ENCODE measurements around the gene CDC7.

DNA sequence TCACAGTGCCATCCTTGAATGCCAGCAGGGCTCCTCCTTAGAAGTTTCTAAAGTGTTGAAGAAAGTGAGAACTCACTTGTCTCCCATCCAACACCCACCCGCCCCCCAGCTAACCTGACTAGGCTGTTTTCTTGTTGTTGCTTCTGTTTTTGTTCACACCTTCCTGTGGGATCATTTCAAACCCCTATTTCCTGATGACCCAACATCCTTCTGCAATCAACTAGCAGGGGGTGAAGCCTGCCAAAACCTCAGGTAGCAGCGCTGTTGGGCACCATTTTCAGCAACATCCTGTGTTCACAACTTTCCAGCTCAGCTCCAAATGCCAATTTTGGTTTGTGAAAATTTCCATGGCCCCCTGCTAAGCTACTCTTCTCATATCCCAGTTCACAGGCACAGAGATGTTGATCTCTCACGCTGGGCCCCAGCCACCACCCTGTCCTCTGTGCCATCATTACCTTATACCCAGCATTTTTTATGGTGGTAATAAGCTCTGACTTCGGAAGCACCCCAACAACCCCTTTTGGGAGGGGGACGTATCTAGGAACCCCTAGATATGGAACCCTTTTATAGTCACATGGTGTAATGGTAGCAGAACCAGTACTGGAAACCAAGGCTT lies 41.4 kb downstream of the CDC7 start:
- TF ChIP-seq, protein P1, sequence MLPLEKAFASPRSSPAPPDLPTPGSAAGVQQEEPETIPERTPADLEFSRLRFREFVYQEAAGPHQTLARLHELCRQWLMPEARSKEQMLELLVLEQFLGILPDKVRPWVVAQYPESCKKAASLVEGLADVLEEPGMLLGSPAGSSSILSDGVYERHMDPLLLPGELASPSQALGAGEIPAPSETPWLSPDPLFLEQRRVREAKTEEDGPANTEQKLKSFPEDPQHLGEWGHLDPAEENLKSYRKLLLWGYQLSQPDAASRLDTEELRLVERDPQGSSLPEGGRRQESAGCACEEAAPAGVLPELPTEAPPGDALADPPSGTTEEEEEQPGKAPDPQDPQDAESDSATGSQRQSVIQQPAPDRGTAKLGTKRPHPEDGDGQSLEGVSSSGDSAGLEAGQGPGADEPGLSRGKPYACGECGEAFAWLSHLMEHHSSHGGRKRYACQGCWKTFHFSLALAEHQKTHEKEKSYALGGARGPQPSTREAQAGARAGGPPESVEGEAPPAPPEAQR (tag by site-specific recombination; IDR thresholded peaks at IDR 0.05) = no peak
- TF ChIP-seq, protein P2, sequence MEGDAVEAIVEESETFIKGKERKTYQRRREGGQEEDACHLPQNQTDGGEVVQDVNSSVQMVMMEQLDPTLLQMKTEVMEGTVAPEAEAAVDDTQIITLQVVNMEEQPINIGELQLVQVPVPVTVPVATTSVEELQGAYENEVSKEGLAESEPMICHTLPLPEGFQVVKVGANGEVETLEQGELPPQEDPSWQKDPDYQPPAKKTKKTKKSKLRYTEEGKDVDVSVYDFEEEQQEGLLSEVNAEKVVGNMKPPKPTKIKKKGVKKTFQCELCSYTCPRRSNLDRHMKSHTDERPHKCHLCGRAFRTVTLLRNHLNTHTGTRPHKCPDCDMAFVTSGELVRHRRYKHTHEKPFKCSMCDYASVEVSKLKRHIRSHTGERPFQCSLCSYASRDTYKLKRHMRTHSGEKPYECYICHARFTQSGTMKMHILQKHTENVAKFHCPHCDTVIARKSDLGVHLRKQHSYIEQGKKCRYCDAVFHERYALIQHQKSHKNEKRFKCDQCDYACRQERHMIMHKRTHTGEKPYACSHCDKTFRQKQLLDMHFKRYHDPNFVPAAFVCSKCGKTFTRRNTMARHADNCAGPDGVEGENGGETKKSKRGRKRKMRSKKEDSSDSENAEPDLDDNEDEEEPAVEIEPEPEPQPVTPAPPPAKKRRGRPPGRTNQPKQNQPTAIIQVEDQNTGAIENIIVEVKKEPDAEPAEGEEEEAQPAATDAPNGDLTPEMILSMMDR (tag by site-specific recombination; IDR thresholded peaks at IDR 0.05) = no peak
- TF ChIP-seq, protein P3, sequence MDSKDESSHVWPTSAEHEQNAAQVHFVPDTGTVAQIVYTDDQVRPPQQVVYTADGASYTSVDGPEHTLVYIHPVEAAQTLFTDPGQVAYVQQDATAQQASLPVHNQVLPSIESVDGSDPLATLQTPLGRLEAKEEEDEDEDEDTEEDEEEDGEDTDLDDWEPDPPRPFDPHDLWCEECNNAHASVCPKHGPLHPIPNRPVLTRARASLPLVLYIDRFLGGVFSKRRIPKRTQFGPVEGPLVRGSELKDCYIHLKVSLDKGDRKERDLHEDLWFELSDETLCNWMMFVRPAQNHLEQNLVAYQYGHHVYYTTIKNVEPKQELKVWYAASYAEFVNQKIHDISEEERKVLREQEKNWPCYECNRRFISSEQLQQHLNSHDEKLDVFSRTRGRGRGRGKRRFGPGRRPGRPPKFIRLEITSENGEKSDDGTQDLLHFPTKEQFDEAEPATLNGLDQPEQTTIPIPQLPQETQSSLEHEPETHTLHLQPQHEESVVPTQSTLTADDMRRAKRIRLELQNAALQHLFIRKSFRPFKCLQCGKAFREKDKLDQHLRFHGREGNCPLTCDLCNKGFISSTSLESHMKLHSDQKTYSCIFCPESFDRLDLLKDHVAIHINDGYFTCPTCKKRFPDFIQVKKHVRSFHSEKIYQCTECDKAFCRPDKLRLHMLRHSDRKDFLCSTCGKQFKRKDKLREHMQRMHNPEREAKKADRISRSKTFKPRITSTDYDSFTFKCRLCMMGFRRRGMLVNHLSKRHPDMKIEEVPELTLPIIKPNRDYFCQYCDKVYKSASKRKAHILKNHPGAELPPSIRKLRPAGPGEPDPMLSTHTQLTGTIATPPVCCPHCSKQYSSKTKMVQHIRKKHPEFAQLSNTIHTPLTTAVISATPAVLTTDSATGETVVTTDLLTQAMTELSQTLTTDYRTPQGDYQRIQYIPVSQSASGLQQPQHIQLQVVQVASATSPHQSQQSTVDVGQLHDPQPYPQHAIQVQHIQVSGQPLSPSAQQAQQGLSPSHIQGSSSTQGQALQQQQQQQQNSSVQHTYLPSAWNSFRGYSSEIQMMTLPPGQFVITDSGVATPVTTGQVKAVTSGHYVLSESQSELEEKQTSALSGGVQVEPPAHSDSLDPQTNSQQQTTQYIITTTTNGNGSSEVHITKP (tag by site-specific recombination; IDR thresholded peaks at IDR 0.05) = no peak
- TF ChIP-seq, protein P4, sequence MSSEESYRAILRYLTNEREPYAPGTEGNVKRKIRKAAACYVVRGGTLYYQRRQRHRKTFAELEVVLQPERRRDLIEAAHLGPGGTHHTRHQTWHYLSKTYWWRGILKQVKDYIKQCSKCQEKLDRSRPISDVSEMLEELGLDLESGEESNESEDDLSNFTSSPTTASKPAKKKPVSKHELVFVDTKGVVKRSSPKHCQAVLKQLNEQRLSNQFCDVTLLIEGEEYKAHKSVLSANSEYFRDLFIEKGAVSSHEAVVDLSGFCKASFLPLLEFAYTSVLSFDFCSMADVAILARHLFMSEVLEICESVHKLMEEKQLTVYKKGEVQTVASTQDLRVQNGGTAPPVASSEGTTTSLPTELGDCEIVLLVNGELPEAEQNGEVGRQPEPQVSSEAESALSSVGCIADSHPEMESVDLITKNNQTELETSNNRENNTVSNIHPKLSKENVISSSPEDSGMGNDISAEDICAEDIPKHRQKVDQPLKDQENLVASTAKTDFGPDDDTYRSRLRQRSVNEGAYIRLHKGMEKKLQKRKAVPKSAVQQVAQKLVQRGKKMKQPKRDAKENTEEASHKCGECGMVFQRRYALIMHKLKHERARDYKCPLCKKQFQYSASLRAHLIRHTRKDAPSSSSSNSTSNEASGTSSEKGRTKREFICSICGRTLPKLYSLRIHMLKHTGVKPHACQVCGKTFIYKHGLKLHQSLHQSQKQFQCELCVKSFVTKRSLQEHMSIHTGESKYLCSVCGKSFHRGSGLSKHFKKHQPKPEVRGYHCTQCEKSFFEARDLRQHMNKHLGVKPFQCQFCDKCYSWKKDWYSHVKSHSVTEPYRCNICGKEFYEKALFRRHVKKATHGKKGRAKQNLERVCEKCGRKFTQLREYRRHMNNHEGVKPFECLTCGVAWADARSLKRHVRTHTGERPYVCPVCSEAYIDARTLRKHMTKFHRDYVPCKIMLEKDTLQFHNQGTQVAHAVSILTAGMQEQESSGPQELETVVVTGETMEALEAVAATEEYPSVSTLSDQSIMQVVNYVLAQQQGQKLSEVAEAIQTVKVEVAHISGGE (tag by site-specific recombination; conservative IDR thresholded peaks at IDR 0.05; ENCODE audit: low read depth) = no peak
- TF ChIP-seq ZBTB7A (tag by site-specific recombination; IDR thresholded peaks at IDR 0.05; ENCODE audit: low read depth) = no peak
- no peak for TF ChIP-seq ZNF404 (tag by site-specific recombination; IDR thresholded peaks at IDR 0.05)
- TF ChIP-seq, protein P5, sequence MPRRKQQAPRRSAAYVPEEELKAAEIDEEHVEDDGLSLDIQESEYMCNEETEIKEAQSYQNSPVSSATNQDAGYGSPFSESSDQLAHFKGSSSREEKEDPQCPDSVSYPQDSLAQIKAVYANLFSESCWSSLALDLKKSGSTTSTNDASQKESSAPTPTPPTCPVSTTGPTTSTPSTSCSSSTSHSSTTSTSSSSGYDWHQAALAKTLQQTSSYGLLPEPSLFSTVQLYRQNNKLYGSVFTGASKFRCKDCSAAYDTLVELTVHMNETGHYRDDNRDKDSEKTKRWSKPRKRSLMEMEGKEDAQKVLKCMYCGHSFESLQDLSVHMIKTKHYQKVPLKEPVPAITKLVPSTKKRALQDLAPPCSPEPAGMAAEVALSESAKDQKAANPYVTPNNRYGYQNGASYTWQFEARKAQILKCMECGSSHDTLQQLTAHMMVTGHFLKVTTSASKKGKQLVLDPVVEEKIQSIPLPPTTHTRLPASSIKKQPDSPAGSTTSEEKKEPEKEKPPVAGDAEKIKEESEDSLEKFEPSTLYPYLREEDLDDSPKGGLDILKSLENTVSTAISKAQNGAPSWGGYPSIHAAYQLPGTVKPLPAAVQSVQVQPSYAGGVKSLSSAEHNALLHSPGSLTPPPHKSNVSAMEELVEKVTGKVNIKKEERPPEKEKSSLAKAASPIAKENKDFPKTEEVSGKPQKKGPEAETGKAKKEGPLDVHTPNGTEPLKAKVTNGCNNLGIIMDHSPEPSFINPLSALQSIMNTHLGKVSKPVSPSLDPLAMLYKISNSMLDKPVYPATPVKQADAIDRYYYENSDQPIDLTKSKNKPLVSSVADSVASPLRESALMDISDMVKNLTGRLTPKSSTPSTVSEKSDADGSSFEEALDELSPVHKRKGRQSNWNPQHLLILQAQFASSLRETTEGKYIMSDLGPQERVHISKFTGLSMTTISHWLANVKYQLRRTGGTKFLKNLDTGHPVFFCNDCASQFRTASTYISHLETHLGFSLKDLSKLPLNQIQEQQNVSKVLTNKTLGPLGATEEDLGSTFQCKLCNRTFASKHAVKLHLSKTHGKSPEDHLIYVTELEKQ (tag by site-specific recombination; IDR thresholded peaks at IDR 0.05; ENCODE audit: borderline replicate concordance) = no peak
- TF ChIP-seq ZNF830 (tag by site-specific recombination; IDR thresholded peaks at IDR 0.05; ENCODE audit: low read depth) = no peak
- no peak for TF ChIP-seq ZNF391 (tag by site-specific recombination; IDR thresholded peaks at IDR 0.05; ENCODE audit: borderline replicate concordance, low read depth)
- no peak for TF ChIP-seq ZNF133 (tag by site-specific recombination; IDR thresholded peaks at IDR 0.05)
- no peak for TF ChIP-seq ZNF555 (tag by site-specific recombination; conservative IDR thresholded peaks at IDR 0.05)
- no peak for TF ChIP-seq HOXD13 (CRISPR knock-in tag; IDR thresholded peaks at IDR 0.05; ENCODE audit: borderline replicate concordance)
- TF ChIP-seq, protein P6, sequence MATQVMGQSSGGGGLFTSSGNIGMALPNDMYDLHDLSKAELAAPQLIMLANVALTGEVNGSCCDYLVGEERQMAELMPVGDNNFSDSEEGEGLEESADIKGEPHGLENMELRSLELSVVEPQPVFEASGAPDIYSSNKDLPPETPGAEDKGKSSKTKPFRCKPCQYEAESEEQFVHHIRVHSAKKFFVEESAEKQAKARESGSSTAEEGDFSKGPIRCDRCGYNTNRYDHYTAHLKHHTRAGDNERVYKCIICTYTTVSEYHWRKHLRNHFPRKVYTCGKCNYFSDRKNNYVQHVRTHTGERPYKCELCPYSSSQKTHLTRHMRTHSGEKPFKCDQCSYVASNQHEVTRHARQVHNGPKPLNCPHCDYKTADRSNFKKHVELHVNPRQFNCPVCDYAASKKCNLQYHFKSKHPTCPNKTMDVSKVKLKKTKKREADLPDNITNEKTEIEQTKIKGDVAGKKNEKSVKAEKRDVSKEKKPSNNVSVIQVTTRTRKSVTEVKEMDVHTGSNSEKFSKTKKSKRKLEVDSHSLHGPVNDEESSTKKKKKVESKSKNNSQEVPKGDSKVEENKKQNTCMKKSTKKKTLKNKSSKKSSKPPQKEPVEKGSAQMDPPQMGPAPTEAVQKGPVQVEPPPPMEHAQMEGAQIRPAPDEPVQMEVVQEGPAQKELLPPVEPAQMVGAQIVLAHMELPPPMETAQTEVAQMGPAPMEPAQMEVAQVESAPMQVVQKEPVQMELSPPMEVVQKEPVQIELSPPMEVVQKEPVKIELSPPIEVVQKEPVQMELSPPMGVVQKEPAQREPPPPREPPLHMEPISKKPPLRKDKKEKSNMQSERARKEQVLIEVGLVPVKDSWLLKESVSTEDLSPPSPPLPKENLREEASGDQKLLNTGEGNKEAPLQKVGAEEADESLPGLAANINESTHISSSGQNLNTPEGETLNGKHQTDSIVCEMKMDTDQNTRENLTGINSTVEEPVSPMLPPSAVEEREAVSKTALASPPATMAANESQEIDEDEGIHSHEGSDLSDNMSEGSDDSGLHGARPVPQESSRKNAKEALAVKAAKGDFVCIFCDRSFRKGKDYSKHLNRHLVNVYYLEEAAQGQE (tag by site-specific recombination; IDR thresholded peaks at IDR 0.05) = no peak
- TF ChIP-seq HOXA7 (CRISPR knock-in tag; IDR thresholded peaks at IDR 0.05; ENCODE audit: borderline replicate concordance) = no peak

All from HEK293 (cell line).